NCI-H146 treated with DMSO at 0.1 percent for 48 hours (cell line): ENCODE results near the gene ZFP62.
"Not testable (repeated sequence)": the region's sequence is repeated elsewhere in the genome, so short reads cannot be mapped to it uniquely, and the experiment has no call there.

Experiments
- DNase-seq: peaks from one replicate; lab custom pipeline; 2025; ENCODE audit not compliant: unreplicated experiment; lab: John Stamatoyannopoulos, UW

Gene ZFP62

GRCh38 chr5:180831139-180832093 lies 29.7 kb downstream of the ZFP62 start:
- DNase-seq, result peak; percentile 11

- DNase-seq, result peak; percentile 35
These were observed 30.6 kb downstream of the ZFP62 start for GRCh38 chr5:180830253-180831138.

GRCh38 chr5:180829726-180830125 lies 31.4 kb downstream of the ZFP62 start:
- no peak for DNase-seq

- not testable (repeated sequence) for DNase-seq
These were observed 32.1 kb downstream of the ZFP62 start for GRCh38 chr5:180828756-180829531.

- DNase-seq, result not testable (repeated sequence)
These were observed 33.7 kb downstream of the ZFP62 start for GRCh38 chr5:180827374-180827773.

GRCh38 chr5:180825768-180826525 lies 35.1 kb downstream of the ZFP62 start:
- DNase-seq, result no peak

- DNase-seq, result no peak
These were observed 36.2 kb downstream of the ZFP62 start for GRCh38 chr5:180824630-180825476.

GRCh38 chr5:180823940-180824629 lies 37.0 kb downstream of the ZFP62 start:
- no peak for DNase-seq

- DNase-seq, result no peak
These were observed 37.7 kb downstream of the ZFP62 start for GRCh38 chr5:180823346-180823745.

- no peak for DNase-seq
These were observed 39.5 kb downstream of the ZFP62 start for GRCh38 chr5:180821538-180821937.

GRCh38 chr5:180820788-180821321 lies 40.2 kb downstream of the ZFP62 start:
- DNase-seq, result peak; percentile 63

GRCh38 chr5:180818677-180819341 lies 42.3 kb downstream of the ZFP62 start:
- DNase-seq, result no peak

GRCh38 chr5:180817893-180818674 lies 43.0 kb downstream of the ZFP62 start:
- no peak for DNase-seq

GRCh38 chr5:180816608-180817534 lies 44.2 kb downstream of the ZFP62 start:
- no peak for DNase-seq

- DNase-seq, result no peak
These were observed 45.7 kb downstream of the ZFP62 start for GRCh38 chr5:180815293-180815917.

GRCh38 chr5:180813420-180813819 lies 47.7 kb downstream of the ZFP62 start:
- no peak for DNase-seq
